ENCODE results near the gene MAPT. TPM values are rescaled to one million over a fixed set of nuclear protein-coding genes. Genes with fewer than 3 reads are reported as not detected.
"Not testable (repeated sequence)": the region's sequence is repeated elsewhere in the genome, so short reads cannot be mapped to it uniquely, and the experiment has no call there.

MAPT gene
- total RNA-seq, 1 experiment from 2014 or later, result 3.1 TPM

DNA sequence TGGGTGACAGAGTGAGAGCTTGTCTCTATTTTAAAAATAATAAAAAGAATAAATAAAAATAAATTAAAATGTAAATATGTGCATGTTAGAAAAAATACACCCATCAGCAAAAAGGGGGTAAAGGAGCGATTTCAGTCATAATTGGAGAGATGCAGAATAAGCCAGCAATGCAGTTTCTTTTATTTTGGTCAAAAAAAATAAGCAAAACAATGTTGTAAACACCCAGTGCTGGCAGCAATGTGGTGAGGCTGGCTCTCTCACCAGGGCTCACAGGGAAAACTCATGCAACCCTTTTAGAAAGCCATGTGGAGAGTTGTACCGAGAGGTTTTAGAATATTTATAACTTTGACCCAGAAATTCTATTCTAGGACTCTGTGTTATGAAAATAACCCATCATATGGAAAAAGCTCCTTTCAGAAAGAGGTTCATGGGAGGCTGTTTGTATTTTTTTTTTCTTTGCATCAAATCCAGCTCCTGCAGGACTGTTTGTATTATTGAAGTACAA lies 113.2 kb downstream of the MAPT start:
- no peaks in the 10 kb centered on the region for H3K36me3 ChIP-seq (replicated peaks; ENCODE audit: control insufficient read depth, insufficient read depth, low read length)
- no peak overlapping the region for H3K4me3 ChIP-seq (ENCODE audit: insufficient read depth, low read depth, low read length)
- DNase-seq, result no peak
- no peaks in the 10 kb centered on the region for H3K27me3 ChIP-seq (ENCODE audit: control insufficient read depth, insufficient read depth, low read length)

DNA sequence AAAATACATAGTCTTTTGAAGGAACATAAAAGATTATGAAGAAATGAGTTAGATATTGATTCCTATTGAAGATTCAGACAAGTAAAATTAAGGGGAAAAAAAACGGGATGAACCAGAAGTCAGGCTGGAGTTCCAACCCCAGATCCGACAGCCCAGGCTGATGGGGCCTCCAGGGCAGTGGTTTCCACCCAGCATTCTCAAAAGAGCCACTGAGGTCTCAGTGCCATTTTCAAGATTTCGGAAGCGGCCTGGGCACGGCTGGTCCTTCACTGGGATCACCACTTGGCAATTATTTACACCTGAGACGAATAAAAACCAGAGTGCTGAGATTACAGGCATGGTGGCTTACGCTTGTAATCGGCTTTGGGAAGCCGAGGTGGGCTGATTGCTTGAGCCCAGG lies 114.2 kb downstream of the MAPT start:
- no peaks in the 10 kb centered on the region for H3K36me3 ChIP-seq (replicated peaks; ENCODE audit: control insufficient read depth, insufficient read depth, low read length)
- H3K27me3 ChIP-seq (ENCODE audit: control insufficient read depth, insufficient read depth, low read length), result no peaks in the 10 kb centered on the region
- no peak overlapping the region for H3K4me3 ChIP-seq (ENCODE audit: insufficient read depth, low read depth, low read length)
- DNase-seq, result no peak

GRCh38 chr17:46009681-46010596 lies 115.6 kb downstream of the MAPT start:
- Histone ChIP-seq H3K4me3 (ENCODE audit: insufficient read depth, low read depth, low read length) (no peak overlapping the region), H3K27me3 (ENCODE audit: control insufficient read depth, insufficient read depth, low read length) (no peaks in the 10 kb centered on the region), H3K36me3 (replicated peaks; ENCODE audit: control insufficient read depth, insufficient read depth, low read length) (no peaks in the 10 kb centered on the region)
- DNase-seq, result no peak

- Histone ChIP-seq H3K36me3 (replicated peaks; ENCODE audit: control insufficient read depth, insufficient read depth, low read length) (no peaks in the 10 kb centered on the region), H3K4me3 (ENCODE audit: insufficient read depth, low read depth, low read length) (no peak overlapping the region), H3K27me3 (ENCODE audit: control insufficient read depth, insufficient read depth, low read length) (no peaks in the 10 kb centered on the region)
- no peak for DNase-seq
Measured at GRCh38 chr17:46010597-46011186, 116.3 kb downstream of the MAPT start.

DNA sequence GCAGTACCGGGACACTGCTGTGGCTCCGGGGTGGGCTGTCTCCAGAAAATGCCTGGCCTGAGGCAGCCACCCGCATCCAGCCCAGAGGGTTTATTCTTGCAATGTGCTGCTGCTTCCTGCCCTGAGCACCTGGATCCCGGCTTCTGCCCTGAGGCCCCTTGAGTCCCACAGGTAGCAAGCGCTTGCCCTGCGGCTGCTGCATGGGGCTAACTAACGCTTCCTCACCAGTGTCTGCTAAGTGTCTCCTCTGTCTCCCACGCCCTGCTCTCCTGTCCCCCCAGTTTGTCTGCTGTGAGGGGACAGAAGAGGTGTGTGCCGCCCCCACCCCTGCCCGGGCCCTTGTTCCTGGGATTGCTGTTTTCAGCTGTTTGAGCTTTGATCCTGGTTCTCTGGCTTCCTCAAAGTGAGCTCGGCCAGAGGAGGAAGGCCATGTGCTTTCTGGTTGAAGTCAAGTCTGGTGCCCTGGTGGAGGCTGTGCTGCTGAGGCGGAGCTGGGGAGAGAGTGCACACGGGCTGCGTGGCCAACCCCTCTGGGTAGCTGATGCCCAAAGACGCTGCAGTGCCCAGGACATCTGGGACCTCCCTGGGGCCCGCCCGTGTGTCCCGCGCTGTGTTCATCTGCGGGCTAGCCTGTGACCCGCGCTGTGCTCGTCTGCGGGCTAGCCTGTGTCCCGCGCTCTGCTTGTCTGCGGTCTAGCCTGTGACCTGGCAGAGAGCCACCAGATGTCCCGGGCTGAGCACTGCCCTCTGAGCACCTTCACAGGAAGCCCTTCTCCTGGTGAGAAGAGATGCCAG lies 117.6 kb downstream of the MAPT start:
- DNase-seq, result no peak
- no peak overlapping the region for H3K4me3 ChIP-seq (ENCODE audit: insufficient read depth, low read depth, low read length)
- H3K36me3 ChIP-seq (replicated peaks; ENCODE audit: control insufficient read depth, insufficient read depth, low read length), result no peaks in the 10 kb centered on the region
- H3K27me3 ChIP-seq (ENCODE audit: control insufficient read depth, insufficient read depth, low read length), result no peaks in the 10 kb centered on the region

GRCh38 chr17:46012506-46013079 lies 118.2 kb downstream of the MAPT start:
- no peak for DNase-seq
- H3K36me3 ChIP-seq (replicated peaks; ENCODE audit: control insufficient read depth, insufficient read depth, low read length), result no peaks in the 10 kb centered on the region

DNA sequence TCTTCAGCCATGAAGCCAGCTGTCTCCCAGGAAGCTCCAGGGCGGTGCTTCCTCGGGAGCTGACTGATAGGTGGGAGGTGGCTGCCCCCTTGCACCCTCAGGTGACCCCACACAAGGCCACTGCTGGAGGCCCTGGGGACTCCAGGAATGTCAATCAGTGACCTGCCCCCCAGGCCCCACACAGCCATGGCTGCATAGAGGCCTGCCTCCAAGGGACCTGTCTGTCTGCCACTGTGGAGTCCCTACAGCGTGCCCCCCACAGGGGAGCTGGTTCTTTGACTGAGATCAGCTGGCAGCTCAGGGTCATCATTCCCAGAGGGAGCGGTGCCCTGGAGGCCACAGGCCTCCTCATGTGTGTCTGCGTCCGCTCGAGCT lies 118.8 kb downstream of the MAPT start:
- Histone ChIP-seq H3K27me3 (ENCODE audit: control insufficient read depth, insufficient read depth, low read length) (no peaks in the 10 kb centered on the region), H3K36me3 (replicated peaks; ENCODE audit: control insufficient read depth, insufficient read depth, low read length) (no peaks in the 10 kb centered on the region), H3K4me3 (ENCODE audit: insufficient read depth, low read depth, low read length) (no peak overlapping the region)
- DNase-seq, result no peak

More at GRCh38 chr17:46012506-46013079, 118.2 kb downstream of the MAPT start:
- H3K27me3 ChIP-seq (ENCODE audit: control insufficient read depth, insufficient read depth, low read length), result no peaks in the 10 kb centered on the region
- no peak overlapping the region for H3K4me3 ChIP-seq (ENCODE audit: insufficient read depth, low read depth, low read length)

DNA sequence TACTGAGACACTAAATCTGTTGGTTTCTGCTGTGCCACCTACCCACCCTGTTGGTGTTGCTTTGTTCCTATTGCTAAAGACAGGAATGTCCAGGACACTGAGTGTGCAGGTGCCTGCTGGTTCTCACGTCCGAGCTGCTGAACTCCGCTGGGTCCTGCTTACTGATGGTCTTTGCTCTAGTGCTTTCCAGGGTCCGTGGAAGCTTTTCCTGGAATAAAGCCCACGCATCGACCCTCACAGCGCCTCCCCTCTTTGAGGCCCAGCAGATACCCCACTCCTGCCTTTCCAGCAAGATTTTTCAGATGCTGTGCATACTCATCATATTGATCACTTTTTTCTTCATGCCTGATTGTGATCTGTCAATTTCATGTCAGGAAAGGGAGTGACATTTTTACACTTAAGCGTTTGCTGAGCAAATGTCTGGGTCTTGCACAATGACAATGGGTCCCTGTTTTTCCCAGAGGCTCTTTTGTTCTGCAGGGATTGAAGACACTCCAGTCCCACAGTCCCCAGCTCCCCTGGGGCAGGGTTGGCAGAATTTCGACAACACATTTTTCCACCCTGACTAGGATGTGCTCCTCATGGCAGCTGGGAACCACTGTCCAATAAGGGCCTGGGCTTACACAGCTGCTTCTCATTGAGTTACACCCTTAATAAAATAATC lies 119.3 kb downstream of the MAPT start:
- H3K27me3 ChIP-seq (ENCODE audit: control insufficient read depth, insufficient read depth, low read length), result no peaks in the 10 kb centered on the region
- H3K36me3 ChIP-seq (replicated peaks; ENCODE audit: control insufficient read depth, insufficient read depth, low read length), result no peaks in the 10 kb centered on the region
- no peak overlapping the region for H3K4me3 ChIP-seq (ENCODE audit: insufficient read depth, low read depth, low read length)
- no peak for DNase-seq

DNA sequence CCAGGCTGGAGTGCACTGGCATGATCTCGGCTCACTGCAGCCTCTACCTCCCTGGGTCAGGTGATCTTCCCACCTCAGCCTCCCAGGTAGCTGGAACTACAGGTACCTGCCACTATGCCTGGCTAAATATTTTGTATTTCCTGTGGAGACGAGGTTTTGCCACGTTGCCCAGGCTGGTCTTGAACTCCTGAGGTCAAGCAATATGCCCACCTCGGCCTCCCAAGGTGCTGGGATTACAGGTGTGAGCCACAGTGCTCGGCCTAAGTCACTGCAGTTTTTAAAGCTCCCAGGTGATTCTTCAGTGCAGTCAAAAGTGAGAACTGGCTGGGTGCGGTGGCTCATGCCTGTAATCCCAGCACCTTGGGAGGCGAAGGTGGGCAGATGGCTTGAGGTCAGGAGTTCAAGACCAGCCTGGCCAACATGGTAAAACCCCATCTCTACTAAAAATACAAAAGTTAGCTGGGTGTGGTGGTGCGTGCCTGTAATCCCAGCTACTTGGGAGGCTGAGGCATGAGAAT lies 125.1 kb downstream of the MAPT start:
- H3K27me3 ChIP-seq (ENCODE audit: control insufficient read depth, insufficient read depth, low read length); H3K4me3 ChIP-seq (ENCODE audit: insufficient read depth, low read depth, low read length); H3K36me3 ChIP-seq (replicated peaks; ENCODE audit: control insufficient read depth, insufficient read depth, low read length); DNase-seq: not testable (repeated sequence)

DNA sequence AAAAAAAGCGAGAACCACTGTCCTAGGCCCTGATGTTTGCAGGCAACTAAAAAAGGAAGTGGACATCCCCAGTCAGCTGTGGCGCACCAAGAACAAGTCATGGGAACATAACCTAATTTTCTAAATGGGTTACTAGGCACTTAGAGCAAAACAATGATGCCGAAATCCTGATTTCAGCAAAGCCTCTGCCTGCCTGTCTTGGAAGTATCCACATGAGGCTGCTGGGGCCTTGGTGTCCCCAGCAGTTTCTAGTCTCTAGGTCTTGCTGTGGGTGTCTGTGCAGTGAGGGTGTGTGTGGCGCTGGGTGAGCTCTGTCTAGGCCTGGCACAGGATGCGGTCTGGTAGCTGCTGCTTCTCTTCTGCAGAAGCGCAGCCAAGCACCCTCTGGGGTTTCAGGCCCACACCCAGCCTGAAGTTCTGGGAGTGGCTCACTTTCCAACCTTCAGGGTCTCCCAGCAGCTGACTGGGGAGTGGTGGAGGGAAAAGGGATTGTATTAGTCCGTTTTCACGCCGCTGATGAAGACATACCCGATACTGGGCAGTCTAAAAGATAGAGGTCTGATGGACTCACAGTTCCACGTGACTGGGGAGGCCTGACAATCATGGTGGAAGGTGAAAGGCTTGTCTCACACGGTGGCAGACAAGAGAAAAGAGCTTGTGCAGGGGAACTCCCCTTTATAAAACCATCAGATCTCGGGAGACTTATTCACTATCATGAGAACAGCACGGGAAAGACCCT lies 125.8 kb downstream of the MAPT start:
- Histone ChIP-seq H3K27me3 (ENCODE audit: control insufficient read depth, insufficient read depth, low read length) (no peaks in the 10 kb centered on the region), H3K4me3 (ENCODE audit: insufficient read depth, low read depth, low read length) (no peak overlapping the region), H3K36me3 (replicated peaks; ENCODE audit: control insufficient read depth, insufficient read depth, low read length) (no peaks in the 10 kb centered on the region)
- no peak for DNase-seq

DNA sequence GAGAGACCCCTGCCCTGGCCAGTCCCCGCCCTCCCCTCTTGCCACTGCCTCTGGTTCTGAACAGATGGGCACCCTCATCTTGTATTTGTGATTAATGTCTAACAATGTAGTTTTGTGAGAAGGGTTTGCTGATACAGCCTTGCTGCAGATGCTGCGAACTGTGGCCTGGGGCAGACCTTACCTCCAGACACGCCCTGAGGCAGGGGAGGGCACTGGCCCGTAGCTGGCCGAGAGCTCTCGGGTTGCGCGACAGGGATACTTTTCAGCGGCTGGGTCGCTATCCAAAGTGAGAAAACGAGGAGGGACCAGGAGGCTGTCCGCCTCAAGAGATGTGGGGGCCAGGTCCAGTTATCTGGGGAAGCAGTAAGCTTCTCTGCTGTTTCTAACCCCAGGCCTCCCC lies 126.6 kb downstream of the MAPT start:
- no peaks in the 10 kb centered on the region for H3K27me3 ChIP-seq (ENCODE audit: control insufficient read depth, insufficient read depth, low read length)
- H3K4me3 ChIP-seq (ENCODE audit: insufficient read depth, low read depth, low read length), result no peak overlapping the region
- H3K36me3 ChIP-seq (replicated peaks; ENCODE audit: control insufficient read depth, insufficient read depth, low read length), result peaks cover under 1% of the 10 kb centered on the region; the same call in 1 of the 2 replicates
- peak; percentile 57 for DNase-seq

DNA sequence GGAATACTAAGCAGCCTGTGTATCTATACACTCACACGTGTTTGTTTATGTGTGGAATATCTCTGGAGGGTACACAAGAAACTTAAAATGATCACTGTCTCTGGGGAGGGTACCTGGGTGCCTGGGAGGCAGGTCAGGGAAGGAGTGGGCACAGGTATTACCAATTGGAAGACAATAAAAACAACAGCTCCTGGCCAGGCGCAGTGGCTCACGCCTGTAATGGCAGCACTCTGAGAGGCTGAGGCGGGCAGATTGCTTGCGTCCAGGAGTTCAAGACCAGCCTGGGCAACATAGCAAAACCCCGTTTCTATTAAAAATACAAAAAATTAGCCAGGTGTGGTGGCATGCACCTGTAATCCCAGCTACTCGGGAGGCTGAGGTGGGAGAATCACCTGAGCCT lies 129.0 kb downstream of the MAPT start:
- H3K27me3 ChIP-seq (ENCODE audit: control insufficient read depth, insufficient read depth, low read length); H3K4me3 ChIP-seq (ENCODE audit: insufficient read depth, low read depth, low read length); DNase-seq; H3K36me3 ChIP-seq (replicated peaks; ENCODE audit: control insufficient read depth, insufficient read depth, low read length): not testable (repeated sequence)

DNA sequence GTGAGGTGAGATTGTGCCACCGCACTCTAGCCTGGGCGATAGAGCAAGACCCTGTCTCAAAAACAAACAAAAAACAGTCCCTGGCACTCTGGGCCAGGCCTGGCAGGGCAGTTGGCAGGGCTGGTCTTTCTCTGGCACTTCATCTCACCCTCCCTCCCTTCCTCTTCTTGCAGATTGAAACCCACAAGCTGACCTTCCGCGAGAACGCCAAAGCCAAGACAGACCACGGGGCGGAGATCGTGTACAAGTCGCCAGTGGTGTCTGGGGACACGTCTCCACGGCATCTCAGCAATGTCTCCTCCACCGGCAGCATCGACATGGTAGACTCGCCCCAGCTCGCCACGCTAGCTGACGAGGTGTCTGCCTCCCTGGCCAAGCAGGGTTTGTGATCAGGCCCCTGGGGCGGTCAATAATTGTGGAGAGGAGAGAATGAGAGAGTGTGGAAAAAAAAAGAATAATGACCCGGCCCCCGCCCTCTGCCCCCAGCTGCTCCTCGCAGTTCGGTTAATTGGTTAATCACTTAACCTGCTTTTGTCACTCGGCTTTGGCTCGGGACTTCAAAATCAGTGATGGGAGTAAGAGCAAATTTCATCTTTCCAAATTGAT lies 129.5 kb downstream of the MAPT start:
- Histone ChIP-seq H3K36me3 (replicated peaks; ENCODE audit: control insufficient read depth, insufficient read depth, low read length) (peaks cover 5% of the 10 kb centered on the region), H3K4me3 (ENCODE audit: insufficient read depth, low read depth, low read length) (no peak overlapping the region), H3K27me3 (ENCODE audit: control insufficient read depth, insufficient read depth, low read length) (no peaks in the 10 kb centered on the region)
- no peak for DNase-seq

Data from H7 (cell line).